Measurements from ENCODE around the gene CDH23. TPM values are rescaled to one million over a fixed set of nuclear protein-coding genes. Genes with fewer than 3 reads are reported as not detected.

CDH23 gene
- total and polyA plus RNA-seq, 9 of the 15 experiments (the other 6 are each of a cell fraction or from before 2014, with no cell fraction given): 0.18 to 1.2 (median 0.47) TPM

GRCh38 chr10:71713135-71714030 is 316.7 kb downstream of the CDH23 start (continued):
- no peak for TF ChIP-seq CBX8 (IDR thresholded peaks at IDR 0.05; ENCODE audit: borderline replicate concordance, extremely low read depth, low read depth, low read length, poor library complexity, severe bottlenecking)
- no peak for TF ChIP-seq BRF1 (IDR thresholded peaks at IDR 0.05; ENCODE audit: borderline replicate concordance, extremely low read depth, insufficient read length)
- no peak for TF ChIP-seq FOXK2 (conservative IDR thresholded peaks at IDR 0.05 in 1 of 2, IDR thresholded peaks at IDR 0.05 in 1 of 2; ENCODE audit: low read depth in 2 of 2)
- no peak for TF ChIP-seq POLR2G (IDR thresholded peaks at IDR 0.05; ENCODE audit: low read depth, low read length)
- TF ChIP-seq BACH1 (tag; IDR thresholded peaks at IDR 0.05): no peak
- no peak for TF ChIP-seq NFIX (CRISPR knock-in tag; IDR thresholded peaks at IDR 0.05; ENCODE audit: low read depth)
- no peak for TF ChIP-seq ETV6 (IDR thresholded peaks at IDR 0.05; ENCODE audit: borderline replicate concordance in 1 of 2, low read depth in 2 of 2, low read length in 1 of 2)
- no peak for TF ChIP-seq ETV6 (CRISPR knock-in tag; IDR thresholded peaks at IDR 0.05; ENCODE audit: borderline replicate concordance)
- TF ChIP-seq ZBTB9 (CRISPR knock-in tag; IDR thresholded peaks at IDR 0.05): 0 out of 2 replicates have a peak, but pooled peaks have one; percentile 39
- no peak for TF ChIP-seq SFPQ (IDR thresholded peaks at IDR 0.05; ENCODE audit: low read depth, low read length)
- TF ChIP-seq TRIM28 (IDR thresholded peaks at IDR 0.05): no peak
- no peak for TF ChIP-seq TBL1XR1 (IDR thresholded peaks at IDR 0.05; ENCODE audit: low read length in 2 of 2)
- TF ChIP-seq, protein P1, sequence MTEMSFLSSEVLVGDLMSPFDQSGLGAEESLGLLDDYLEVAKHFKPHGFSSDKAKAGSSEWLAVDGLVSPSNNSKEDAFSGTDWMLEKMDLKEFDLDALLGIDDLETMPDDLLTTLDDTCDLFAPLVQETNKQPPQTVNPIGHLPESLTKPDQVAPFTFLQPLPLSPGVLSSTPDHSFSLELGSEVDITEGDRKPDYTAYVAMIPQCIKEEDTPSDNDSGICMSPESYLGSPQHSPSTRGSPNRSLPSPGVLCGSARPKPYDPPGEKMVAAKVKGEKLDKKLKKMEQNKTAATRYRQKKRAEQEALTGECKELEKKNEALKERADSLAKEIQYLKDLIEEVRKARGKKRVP (CRISPR knock-in tag; IDR thresholded peaks at IDR 0.05): 0 out of 2 replicates have a peak, but pooled peaks have one; percentile 45
- TF ChIP-seq CBX2 (IDR thresholded peaks at IDR 0.05; ENCODE audit: insufficient read depth, low read length, poor library complexity, severe bottlenecking): no peak
- TF ChIP-seq DIDO1 (tag; IDR thresholded peaks at IDR 0.05; ENCODE audit: low read depth): no peak
- TF ChIP-seq ZNF431 (CRISPR knock-in tag; IDR thresholded peaks at IDR 0.05): no peak
- no peak for TF ChIP-seq ETV5 (CRISPR knock-in tag; IDR thresholded peaks at IDR 0.05; ENCODE audit: low read depth)
- 0 out of 2 replicates have a peak, but pooled peaks have one; percentile 50 for TF ChIP-seq RHOXF2B (CRISPR knock-in tag; conservative IDR thresholded peaks at IDR 0.05)
- no peak for TF ChIP-seq RAD51 (IDR thresholded peaks at IDR 0.05; ENCODE audit: borderline replicate concordance, low read depth)
- no peak for TF ChIP-seq ZNF263 (CRISPR knock-in tag; IDR thresholded peaks at IDR 0.05; ENCODE audit: borderline replicate concordance)
- no peak for TF ChIP-seq NCOA2 (IDR thresholded peaks at IDR 0.05; ENCODE audit: partially characterized antibody in 2 of 2)
- TF ChIP-seq BRCA1 (IDR thresholded peaks at IDR 0.05): no peak
- no peak for TF ChIP-seq BRCA1 (CRISPR knock-in tag; IDR thresholded peaks at IDR 0.05)
- TF ChIP-seq NEUROD1 (IDR thresholded peaks at IDR 0.05; ENCODE audit: borderline replicate concordance, low read depth, low read length, partially characterized antibody): no peak
